A204.1 (cell line): ENCODE measurements around the gene MYBL2.

ENCODE experiments used
- FAIRE-seq: peaks from 2 replicates; lab custom pipeline; 2012; peaks lifted over from hg19 to GRCh38; lab: Jason Lieb, UNC

The MYBL2 gene

DNA sequence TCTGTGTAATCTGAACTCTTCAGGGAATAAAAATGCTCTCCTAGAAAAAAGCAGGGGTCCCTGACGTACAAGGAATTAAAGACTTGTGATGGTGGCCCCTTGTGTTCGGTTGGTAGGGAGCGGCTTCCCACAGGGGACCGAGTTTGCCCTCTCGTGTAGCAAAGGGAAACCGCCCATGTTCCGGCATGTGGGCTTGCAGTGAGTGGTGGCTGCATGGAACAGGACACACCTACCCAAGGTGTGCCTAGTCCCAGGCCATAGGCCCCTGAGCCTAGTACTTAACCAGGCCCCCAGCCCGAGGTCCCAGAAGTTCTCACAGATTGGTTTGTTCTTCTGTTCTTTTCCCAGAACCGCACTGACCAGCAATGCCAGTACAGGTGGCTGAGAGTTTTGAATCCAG, 15.5 kb downstream of the MYBL2 start:
- FAIRE-seq: no peak

DNA sequence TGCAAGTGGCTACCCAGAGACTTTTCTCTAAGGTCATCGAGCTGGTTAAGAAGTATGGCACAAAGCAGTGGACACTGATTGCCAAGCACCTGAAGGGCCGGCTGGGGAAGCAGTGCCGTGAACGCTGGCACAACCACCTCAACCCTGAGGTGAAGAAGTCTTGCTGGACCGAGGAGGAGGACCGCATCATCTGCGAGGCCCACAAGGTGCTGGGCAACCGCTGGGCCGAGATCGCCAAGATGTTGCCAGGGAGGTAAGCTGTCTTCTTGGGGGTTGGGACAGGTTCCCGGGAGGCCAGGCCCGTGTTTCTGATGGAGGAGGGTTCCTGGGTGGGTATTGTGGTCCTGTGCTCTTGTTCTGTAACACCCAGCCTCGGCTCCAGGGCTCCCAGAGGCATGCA, 19.9 kb downstream of the MYBL2 start:
- no peak for FAIRE-seq

DNA sequence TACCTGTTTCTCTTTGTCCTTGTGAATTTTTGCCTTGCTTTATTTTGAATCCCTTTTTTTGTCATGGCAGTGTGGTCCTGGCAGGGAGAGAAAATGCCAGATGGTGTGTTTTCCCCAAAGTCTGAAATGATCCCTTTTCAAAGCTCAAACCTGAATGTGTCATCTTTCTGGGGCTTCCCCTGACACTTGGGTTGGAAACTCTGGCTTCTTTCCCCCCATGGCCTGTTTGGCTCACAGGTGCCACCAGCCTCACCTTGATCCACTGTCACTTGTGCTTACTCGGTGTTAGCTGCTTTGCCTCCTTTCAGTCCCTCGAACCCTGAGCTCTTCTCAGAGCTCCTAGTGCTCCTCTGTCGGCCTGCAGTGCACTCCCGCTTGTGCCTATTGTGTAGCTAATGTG, 22.3 kb downstream of the MYBL2 start:
- no peak for FAIRE-seq

DNA sequence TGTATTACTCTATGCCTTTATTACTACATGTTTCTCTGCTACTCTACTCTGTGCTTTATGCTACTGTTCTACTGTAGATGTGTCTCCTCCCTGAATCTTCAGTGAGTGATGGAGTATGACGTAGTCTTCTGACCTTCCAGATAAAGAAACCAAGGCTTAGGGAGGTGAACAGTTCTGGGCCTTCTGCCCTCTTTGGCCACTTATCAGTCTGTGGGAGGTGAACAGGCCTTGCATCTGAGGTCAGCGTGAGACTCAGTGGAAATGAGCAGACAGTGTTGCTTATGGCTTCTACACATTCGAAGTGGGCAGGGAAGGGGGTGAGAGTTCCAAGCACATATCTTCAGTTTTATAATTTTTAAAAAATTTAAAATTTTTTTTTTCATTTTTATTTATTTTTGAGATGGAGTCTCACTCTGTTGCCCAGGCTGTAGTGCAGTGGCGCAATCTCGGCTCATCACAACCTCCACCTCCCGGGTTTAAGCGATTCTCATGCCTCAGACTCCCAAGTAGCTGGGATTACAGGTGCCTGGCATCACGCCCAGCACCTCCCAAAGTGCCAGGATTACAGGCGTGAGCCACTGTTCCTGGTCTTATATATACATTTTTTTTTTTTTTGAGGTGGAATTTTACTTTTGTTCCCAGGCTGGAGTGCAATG, 24.2 kb downstream of the MYBL2 start:
- no peak for FAIRE-seq

DNA sequence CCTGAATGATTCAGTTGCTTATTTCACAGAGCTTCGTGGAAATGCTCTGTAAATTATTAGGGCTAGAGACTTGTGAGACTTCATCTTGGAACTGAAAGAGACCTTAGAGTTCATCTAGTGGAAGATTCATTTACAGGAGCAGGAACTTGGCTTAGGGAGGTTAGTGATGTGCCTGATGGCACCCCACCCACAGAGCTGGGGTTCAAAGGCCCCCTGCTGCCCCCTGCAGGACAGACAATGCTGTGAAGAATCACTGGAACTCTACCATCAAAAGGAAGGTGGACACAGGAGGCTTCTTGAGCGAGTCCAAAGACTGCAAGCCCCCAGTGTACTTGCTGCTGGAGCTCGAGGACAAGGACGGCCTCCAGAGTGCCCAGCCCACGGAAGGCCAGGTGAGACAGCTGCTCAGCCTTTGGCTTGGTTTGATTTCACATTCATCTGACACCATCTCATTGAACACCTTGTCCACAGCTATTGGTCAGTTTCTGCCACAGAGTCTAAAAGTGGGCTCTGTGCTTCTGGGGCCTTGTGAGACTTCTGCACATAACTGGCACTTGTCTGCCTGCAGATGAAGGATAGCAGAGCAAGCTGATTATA, 25.1 kb downstream of the MYBL2 start:
- no peak for FAIRE-seq

DNA sequence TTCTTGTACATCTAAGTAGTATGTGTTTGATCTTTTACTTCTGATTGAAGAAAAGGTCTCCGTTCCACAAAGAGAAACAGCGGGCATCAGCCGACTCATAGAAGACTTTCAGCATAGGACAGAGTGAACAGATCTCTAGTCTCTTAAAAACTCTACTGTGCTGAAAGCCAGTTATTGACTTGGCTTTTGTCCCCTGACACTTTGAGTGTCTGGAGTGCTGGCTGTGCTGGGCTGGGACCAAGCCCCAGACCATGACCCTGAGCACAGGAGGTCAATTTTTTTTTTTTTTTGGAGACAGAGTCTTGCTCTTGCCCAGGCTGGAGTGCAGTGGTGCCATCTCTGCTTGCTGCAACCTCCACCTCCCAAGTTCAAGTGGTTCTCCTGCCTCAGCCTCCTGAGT, 27.8 kb downstream of the MYBL2 start:
- FAIRE-seq: no peak

DNA sequence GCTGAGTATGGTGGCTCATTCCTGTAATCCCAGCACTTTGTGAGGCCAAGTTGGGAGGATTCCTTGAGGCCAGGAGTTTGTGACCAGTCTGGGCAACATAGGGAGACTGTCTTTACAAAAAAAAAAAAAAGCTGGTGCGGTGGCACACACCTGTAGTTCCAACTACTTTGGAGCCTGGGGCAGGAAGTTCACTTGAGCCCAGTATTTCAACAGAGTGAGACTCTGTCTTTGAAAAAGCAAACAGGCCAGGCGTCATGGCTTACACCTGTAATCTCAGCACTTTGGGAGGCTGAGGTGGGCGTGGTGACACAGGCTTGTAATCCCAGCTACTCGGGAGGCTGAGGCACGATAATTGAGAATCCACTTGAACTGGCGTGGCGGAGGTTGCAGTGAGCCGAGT, 28.7 kb downstream of the MYBL2 start:
- FAIRE-seq: no peak

DNA sequence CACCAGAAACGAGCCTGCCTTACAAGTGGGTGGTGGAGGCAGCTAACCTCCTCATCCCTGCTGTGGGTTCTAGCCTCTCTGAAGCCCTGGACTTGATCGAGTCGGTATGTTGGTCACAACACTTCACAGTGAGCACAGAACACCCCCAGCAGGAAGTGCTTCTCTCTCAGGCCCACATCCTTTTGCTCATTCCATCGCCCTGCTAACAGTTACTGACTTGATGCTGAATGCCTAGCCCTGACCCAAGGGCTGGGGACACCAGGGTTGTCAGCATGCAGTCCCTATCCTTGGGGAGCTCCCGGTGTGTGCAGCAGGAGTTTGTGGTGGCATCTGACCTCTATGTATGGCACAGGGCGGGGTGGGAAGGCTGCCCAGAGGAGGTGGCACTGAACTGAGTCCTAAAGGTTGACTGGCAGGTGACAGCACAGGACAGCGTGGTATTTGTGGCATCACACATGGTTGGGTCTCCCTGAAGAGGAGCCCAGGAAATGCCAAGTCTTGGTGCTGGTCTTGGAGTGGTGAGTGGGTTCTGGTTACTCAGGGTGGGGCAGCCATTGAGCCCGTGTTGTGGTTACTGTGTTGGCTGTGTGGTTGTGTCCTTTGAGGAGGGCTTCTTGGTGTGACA, 33.1 kb downstream of the MYBL2 start:
- FAIRE-seq: no peak

DNA sequence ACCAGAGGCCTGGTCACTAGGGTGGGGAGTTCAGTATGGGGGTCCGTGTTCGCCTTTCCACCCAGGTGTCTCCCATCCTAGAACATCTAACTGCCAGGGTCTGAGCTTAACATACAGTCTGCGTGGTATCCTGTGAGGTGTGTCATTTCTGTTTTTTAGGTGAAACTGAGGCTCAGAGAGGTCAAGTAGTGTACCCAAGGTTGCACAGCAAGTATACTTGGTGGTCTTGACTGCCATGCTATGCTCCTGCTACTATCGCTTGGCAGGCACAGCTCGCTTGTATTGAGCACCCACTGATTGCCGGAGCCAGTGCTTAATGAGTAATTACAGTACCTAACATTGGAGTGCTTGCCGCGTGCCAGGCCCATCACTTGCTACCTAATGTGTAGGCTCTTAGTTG, 33.7 kb downstream of the MYBL2 start:
- no peak for FAIRE-seq

DNA sequence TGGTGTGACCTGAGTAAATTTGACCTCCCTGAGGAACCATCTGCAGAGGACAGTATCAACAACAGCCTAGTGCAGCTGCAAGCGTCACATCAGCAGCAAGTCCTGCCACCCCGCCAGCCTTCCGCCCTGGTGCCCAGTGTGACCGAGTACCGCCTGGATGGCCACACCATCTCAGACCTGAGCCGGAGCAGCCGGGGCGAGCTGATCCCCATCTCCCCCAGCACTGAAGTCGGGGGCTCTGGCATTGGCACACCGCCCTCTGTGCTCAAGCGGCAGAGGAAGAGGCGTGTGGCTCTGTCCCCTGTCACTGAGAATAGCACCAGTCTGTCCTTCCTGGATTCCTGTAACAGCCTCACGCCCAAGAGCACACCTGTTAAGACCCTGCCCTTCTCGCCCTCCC, 35.6 kb downstream of the MYBL2 start:
- FAIRE-seq: no peak

DNA sequence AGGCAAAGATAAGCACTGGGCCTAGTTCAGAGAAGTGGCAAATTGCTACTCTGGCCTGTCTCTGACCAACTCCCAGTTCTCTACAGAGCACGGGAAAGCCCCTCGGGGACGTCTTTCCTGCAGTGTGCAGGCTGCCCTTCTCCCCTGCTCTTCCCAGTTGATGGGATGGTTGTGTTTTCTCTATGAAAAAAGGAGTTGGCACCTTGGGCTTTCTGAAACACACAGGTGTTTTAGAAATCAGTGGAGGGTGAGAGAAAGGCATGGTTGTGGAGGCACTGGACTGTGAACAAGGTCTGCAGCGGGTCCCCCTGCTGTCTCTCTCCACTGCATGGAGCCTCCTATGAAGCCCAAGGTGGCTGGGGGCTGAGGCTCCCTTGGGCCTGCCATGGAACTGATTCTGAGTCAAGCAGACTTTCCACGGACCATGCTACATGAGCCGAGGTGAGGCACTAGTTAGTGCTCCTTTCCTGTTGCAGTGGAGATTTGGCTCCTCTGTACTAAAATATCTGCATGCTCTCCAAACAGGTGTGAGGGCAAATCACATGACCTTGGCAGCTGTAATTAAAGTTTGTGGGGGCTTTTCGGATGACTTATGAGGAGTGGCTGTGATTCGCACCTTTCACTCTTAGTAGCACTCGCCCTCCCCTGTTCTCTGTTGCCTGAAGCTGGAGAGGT, 43.6 kb downstream of the MYBL2 start:
- no peak for FAIRE-seq

DNA sequence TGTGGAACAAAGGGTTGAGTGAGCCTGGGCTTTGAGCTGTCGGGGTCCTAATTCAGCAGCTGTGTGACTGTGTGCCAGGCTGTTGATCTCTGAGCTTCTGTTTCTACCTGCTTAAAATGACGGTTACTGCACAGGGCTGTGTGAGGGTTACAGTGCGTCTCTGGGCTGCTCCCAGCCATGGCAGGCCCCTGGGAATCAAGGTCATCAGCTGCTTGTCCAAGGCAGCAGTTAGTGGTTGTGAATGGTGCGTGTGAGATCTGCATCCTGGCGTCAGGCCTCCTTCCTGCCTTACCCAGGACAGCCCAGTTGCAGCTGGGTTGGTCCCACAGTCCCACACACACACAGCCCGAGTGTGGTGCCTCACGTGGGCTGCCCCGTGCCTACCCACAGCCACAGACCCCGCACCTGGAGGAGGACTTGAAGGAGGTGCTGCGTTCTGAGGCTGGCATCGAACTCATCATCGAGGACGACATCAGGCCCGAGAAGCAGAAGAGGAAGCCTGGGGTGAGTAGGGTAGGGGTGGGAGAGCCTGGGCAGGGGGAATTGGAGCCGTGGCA, 44.3 kb downstream of the MYBL2 start:
- no peak for FAIRE-seq

DNA sequence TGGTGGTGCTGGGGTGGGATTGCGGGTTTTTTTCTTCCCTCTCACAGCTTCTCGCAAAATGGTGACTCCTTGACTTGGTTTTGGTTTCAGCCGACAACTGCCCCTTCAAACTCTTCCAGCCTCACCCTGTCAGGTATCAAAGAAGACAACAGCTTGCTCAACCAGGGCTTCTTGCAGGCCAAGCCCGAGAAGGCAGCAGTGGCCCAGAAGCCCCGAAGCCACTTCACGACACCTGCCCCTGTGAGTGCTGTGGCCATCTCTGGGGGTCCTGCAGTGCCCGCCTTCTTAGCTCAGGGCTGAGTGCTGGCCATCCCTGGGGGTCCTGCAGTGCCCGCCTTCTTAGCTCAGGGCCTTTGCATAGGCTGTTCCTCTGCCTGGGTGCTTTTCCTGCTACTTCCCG, 48.1 kb downstream of the MYBL2 start:
- FAIRE-seq: no peak

DNA sequence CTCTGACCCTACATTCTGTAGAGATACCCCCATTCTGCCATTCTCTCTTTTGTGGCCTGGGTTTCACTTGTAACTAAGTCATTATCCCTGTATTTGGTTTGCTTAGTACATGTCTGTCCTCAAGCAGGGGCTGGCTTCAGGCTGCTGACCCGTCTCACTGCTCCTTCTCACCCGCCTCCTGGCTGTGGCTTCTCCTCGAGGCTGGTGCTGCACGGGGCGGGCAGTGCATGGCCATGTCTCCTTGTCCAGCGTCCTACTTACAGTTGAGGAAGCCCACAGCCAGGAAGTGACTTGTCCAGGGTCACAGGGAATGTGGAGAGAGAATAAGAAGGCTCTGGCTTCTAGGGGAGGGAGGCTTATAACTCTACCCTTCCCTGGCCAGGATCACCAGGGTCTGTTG, 48.6 kb downstream of the MYBL2 start:
- no peak for FAIRE-seq

DNA sequence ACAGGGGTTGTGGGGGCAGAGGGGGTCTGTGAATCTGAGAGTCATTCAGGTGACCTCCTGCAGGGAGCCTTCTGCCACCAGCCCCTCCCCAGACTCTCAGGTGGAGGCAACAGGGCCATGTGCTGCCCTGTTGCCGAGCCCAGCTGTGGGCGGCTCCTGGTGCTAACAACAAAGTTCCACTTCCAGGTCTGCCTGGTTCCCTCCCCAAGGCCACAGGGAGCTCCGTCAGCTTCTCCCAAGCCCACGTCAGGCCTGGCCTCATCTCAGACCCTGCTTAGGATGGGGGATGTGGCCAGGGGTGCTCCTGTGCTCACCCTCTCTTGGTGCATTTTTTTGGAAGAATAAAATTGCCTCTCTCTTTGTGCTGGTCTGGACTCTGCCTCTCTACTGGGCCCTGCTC, 49.2 kb downstream of the MYBL2 start:
- no peak for FAIRE-seq

DNA sequence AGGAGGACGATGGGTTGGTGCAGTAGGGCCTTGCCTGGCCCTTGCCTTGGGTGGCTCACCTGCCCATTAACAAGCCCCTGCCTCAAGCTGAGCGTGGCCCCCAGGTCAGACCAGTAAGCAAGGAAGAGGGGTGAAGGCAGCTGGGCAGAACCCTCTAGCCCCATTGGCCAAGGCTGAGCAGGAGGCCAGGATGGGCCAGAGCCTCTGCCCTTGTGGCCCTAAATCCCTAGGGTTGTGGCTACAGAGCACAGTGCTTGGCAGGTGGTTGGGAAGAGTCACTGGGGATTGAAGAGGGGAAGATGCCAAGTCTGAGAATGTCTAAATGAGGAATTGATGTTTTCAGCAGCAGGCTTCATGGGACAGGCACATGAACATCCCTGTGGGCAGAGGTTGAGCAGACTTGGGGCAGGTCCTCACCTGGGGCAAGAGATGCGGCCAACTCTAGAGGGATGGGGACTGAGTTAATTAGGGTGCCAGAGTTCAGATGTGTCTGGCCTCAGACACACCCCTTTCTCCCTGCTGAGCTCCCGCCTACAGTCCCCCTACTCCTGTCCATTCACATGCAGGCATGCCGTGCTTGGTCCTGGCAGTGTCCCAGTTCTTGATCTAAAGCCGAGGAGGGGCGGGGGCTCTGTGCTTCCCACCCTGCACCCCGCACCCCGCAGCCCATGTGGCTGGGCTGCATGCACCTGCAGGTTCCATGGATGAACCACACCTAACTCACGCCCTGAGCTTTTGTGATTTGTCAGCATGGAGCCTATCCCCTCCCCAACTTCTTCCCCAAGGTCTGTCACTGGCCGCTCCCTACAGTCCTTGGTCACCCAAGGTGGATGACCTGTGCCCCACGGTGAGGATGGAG, 50.1 kb downstream of the MYBL2 start:
- no peak for FAIRE-seq

DNA sequence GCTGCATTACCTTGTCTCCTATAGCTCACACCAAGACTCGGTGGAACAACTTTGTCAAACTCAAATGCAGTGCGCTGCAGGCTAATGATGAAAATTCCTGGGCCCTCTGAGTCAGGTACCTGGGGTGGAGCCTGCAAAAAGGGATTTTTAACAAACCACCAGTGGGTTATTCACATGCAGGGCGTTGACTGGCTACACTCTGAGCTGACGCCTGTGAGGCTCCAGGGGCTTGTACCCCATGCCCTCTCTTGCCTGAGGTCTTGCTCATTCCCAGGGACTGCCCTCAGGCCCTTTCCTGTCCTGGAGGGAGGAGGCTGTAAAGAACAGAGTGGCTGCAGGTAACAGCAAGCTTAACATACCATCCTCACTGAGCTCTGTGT, 50.7 kb downstream of the MYBL2 start:
- no peak for FAIRE-seq

DNA sequence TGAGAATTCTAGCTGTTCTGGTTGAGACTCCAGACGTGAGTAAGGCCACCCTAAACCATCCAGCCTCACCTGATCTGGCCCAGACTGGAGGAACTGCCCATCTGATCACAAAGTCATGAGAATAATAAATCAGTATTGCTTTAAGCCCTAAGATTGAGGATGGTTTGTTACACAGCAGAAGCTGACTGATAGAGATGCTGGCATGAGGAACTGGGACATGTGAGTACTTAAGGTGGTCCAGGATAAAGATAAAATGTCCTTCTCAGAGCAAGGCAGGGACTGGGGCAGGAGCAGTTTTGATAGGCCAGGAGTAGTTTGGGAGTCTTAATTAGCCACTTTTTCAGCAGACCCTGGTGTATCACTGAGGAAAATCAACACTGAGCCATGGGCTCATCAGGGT, 53.1 kb downstream of the MYBL2 start:
- no peak for FAIRE-seq

DNA sequence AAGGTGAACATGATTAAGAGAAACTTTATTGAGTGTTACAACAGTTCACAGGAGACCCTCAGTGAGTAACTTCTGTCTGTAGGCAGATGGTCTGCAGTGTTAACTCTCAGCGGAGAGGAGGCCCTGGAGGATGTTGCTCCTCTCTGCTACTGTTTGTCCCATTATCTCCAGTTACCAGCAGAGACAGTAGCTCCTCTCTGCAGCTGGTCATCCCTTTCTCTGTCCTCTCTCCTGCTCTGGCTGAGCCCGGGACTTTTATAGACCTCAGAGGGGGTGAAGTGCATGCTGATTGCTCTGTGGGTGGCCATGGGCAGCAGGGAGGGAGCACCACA, 54.1 kb downstream of the MYBL2 start:
- no peak for FAIRE-seq

DNA sequence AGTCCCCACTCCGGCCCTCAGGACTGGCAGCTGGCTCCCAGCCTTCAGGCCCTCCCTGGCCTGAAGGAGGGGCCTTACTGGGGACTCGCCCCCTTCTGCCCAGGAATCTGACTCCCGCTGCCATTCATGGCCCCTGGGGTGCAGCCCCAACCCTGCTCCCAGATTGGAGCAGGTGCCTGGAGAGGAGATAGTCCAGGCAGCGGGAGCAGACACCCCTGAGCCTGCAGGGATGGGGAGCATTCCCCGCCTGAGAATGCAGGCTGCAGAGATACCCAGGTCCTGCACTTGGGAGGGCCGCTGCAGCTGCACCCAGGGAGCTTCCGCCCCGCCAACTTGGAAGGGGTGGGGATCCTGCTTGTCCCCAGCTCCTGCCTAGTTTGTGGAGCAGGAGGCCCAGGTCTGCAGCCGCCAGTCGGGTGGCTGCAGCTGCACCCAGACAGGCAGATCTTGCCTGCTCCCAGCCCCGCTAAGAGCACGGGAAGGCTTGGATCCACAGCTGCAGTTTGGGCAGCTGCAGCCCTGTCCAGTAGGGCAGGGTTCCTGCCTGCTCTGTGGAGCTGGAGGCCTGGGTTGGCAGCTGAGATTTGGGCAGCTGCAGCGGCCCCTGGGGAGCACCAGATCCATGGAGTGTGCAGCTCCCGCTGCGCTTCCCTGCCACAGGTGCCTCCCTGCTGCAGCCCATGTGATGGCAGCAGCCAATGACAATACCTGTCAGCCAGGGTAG, 54.7 kb downstream of the MYBL2 start:
- FAIRE-seq: no peak

DNA sequence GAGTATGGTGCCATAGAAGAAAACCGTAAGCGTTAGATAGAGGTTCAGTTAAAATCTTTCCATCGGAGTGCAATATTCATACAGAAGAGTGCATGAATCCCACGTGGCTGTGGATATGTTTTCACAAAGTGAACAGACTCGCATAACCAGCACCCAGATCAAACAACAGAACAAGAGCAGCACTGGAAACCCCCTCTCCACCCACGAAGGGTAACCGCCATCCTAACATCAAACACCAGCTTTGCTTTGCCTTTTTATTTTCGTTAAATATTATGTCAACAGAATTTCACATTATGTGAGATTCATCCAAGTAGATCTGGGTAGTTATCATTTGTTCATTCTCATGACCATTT, 55.2 kb downstream of the MYBL2 start:
- FAIRE-seq: no peak

DNA sequence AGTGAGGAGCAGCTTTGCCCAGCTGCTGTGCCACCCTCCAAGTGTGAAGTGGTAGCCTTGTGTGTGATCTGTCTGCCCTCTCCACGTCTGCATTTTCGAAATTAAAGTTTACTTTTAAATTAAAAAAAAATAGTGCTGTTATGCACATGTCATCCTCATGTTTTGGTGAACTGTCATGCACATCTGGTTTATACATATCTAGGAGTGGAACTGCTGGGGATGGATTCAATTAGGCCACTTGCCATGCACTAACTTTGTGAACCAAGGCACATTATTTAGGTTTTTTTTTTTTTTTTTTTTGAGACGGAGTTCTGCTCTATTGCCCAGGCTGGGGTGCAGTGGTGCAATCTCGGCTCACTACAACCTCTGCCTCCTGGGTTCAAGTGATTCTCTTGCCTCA, 56.3 kb downstream of the MYBL2 start:
- FAIRE-seq: no peak
